PC-9 (cell line): ENCODE measurements around the gene PDE8A. TPM values are rescaled to one million over a fixed set of nuclear protein-coding genes. Genes with fewer than 3 reads are reported as not detected.

Experiments used
- BruUV-seq: library from RNA; stranded (reverse); fragments of 400-500 nt; replicated peaks from 2 replicates; lab custom pipeline; 2021; lab: Mats Ljungman, UMichigan
- CTCF ChIA-PET: fragments of 300-600 bp; sonication (Branson Sonifier 250); formaldehyde crosslinking; loops from one replicate; lab custom pipeline; 2022; ENCODE audit warnings: antibody characterized with exemption; lab: Charles Lee
- POLR2A ChIA-PET: fragments of 300-600 bp; sonication (Branson Sonifier 250); formaldehyde crosslinking; loops from one replicate; lab custom pipeline; 2022; ENCODE audit warnings: antibody characterized with exemption; ENCODE audit not compliant: unreplicated experiment; lab: Charles Lee
- DNase-seq, 2 experiments: peaks; one replicate each; pipeline versions ENCODE4 v3.0.0 to v3.0.0-alpha.2; 2015 to 2022; ENCODE audit warnings: mixed read lengths in 1 of 2
- H2AFZ ChIP-seq: fragments of 200-600 bp; sonication (generic); 2 replicates; pipeline ENCODE4 v1.8.1; 2017; ENCODE audit warnings: antibody characterized with exemption
- H3F3A ChIP-seq: fragments of 200-600 bp; sonication (generic); 2 replicates; pipeline ENCODE4 v1.8.1; 2017; ENCODE audit warnings: antibody characterized with exemption, mild to moderate bottlenecking, low read depth; ENCODE audit not compliant: insufficient read depth
- H3K27ac ChIP-seq: fragments of 200-600 bp; sonication (generic); 2 replicates; pipeline ENCODE4 v1.6.1; 2016; ENCODE audit warnings: mixed run types
- H3K27me3 ChIP-seq: fragments of 200-600 bp; sonication (generic); 2 replicates; pipeline ENCODE4 v1.6.1; 2016; ENCODE audit warnings: low read depth, mixed run types; ENCODE audit not compliant: insufficient read depth
- H3K36me3 ChIP-seq: fragments of 200-600 bp; sonication (generic); 2 replicates; pipeline ENCODE4 v1.6.1; 2016; ENCODE audit warnings: low read depth, mixed run types
- H3K4me1 ChIP-seq: fragments of 200-600 bp; sonication (generic); replicated peaks from 2 replicates; pipeline ENCODE4 v1.6.1; 2016; ENCODE audit warnings: mixed run types; ENCODE audit not compliant: insufficient read depth
- H3K4me2 ChIP-seq: fragments of 200-600 bp; sonication (generic); 2 replicates; pipeline ENCODE4 v1.6.1; 2017; ENCODE audit warnings: mixed run types
- H3K4me3 ChIP-seq: fragments of 200-600 bp; sonication (generic); 2 replicates; pipeline ENCODE4 v1.6.1; 2016; ENCODE audit warnings: mixed run types
- H3K79me2 ChIP-seq: fragments of 200-600 bp; sonication (generic); 2 replicates; pipeline ENCODE4 v1.6.1; 2017; ENCODE audit warnings: low read depth, mixed run types
- H3K9me2 ChIP-seq: fragments of 200-600 bp; sonication (generic); 2 replicates; pipeline ENCODE4 v1.8.1; 2017; ENCODE audit warnings: mild to moderate bottlenecking; ENCODE audit not compliant: insufficient read depth
- H3K9me3 ChIP-seq: fragments of 200-600 bp; sonication (generic); 2 replicates; pipeline ENCODE4 v1.8.1; 2016; ENCODE audit warnings: low read depth; ENCODE audit not compliant: insufficient read depth
- H4K20me1 ChIP-seq: fragments of 200-600 bp; sonication (generic); 2 replicates; pipeline ENCODE4 v1.8.1; 2017; ENCODE audit not compliant: insufficient read depth
- EZH2 ChIP-seq: fragments of 200-600 bp; sonication (generic); IDR thresholded peaks from 2 replicates; pipeline ENCODE4 v1.8.0; 2017; ENCODE audit warnings: antibody characterized with exemption, low read depth
- intact Hi-C: fragments of 100-400 bp; cut with micrococcal nuclease; formaldehyde crosslinking; loops from one replicate; pipeline ENCODE4 v1.10.0; 2022; ENCODE audit not compliant: unreplicated experiment
- total RNA-seq: library from RNA; stranded (reverse); gene quantifications from 2 replicates; pipeline ENCODE4 v1.2.3, GENCODE V29; 2021
- TF ChIP-seq, protein P1 (sequence below): fragments of 200-600 bp; sonication (generic); conservative IDR thresholded peaks from 2 replicates; pipeline ENCODE4 v1.6.1; 2017; ENCODE audit warnings: mixed run types, antibody characterized with exemption, mild to moderate bottlenecking, moderate library complexity

The PDE8A gene
- total RNA-seq, 1 experiment from 2014 or later, result 47.3 TPM

GRCh38 chr15:85151861-85152260 is 170.2 kb downstream of the PDE8A start:
- Histone ChIP-seq H3K27me3 (no peaks in the 10 kb centered on the region), H4K20me1 (no peaks in the 10 kb centered on the region), H3K4me3 (no peak overlapping the region), H3K27ac (no peak overlapping the region), H2AFZ (no peak overlapping the region), H3K36me3 (no peaks in the 10 kb centered on the region), H3K79me2 (no peaks in the 10 kb centered on the region), H3K4me1 (no peaks in the 10 kb centered on the region), H3F3A (0 out of 2 replicates have a peak, but pooled peaks cover 5% of the 10 kb centered on the region), H3K9me3 (no peaks in the 10 kb centered on the region), H3K4me2 (no peak overlapping the region), H3K9me2 (no peaks in the 10 kb centered on the region)
- no peak for DNase-seq
- no TSS peak for BruUV-seq
- intact Hi-C loops, result no loop called here
- no peak for TF ChIP-seq EZH2
- TF ChIP-seq, protein P1, sequence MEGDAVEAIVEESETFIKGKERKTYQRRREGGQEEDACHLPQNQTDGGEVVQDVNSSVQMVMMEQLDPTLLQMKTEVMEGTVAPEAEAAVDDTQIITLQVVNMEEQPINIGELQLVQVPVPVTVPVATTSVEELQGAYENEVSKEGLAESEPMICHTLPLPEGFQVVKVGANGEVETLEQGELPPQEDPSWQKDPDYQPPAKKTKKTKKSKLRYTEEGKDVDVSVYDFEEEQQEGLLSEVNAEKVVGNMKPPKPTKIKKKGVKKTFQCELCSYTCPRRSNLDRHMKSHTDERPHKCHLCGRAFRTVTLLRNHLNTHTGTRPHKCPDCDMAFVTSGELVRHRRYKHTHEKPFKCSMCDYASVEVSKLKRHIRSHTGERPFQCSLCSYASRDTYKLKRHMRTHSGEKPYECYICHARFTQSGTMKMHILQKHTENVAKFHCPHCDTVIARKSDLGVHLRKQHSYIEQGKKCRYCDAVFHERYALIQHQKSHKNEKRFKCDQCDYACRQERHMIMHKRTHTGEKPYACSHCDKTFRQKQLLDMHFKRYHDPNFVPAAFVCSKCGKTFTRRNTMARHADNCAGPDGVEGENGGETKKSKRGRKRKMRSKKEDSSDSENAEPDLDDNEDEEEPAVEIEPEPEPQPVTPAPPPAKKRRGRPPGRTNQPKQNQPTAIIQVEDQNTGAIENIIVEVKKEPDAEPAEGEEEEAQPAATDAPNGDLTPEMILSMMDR, result no peak
- CTCF ChIA-PET, result no interaction called here
- POLR2A ChIA-PET, result no interaction called here

- no peaks in the 10 kb centered on the region for H3K79me2 ChIP-seq
- H3K4me3 ChIP-seq, result no peak overlapping the region
- H4K20me1 ChIP-seq, result no peaks in the 10 kb centered on the region
- ChIA-PET POLR2A (no interaction called here), CTCF (no interaction called here)
- H3K36me3 ChIP-seq, result no peaks in the 10 kb centered on the region
- no peaks in the 10 kb centered on the region for H3K4me1 ChIP-seq
- no peak overlapping the region for H3K4me2 ChIP-seq
- no TSS peak for BruUV-seq
- intact Hi-C loops, result no loop called here
- 0 out of 2 replicates have a peak, but pooled peaks cover 5% of the 10 kb centered on the region for H3F3A ChIP-seq
- H3K27me3 ChIP-seq, result no peaks in the 10 kb centered on the region
- H3K27ac ChIP-seq, result no peak overlapping the region
- DNase-seq, result no peak
- H3K9me3 ChIP-seq, result no peaks in the 10 kb centered on the region
- no peak for TF ChIP-seq EZH2
- TF ChIP-seq, protein P1, result no peak
- no peaks in the 10 kb centered on the region for H3K9me2 ChIP-seq
- H2AFZ ChIP-seq, result no peak overlapping the region
Observed at GRCh38 chr15:85154061-85154460, 172.4 kb downstream of the PDE8A start.

GRCh38 chr15:85155360-85155759 is 173.7 kb downstream of the PDE8A start:
- Histone ChIP-seq H3K9me2 (no peaks in the 10 kb centered on the region), H3F3A (0 out of 2 replicates have a peak, but pooled peaks cover 5% of the 10 kb centered on the region), H3K4me2 (no peak overlapping the region), H3K79me2 (no peaks in the 10 kb centered on the region), H3K27me3 (no peaks in the 10 kb centered on the region), H3K4me3 (no peak overlapping the region), H3K27ac (no peak overlapping the region), H3K9me3 (no peaks in the 10 kb centered on the region), H3K4me1 (no peaks in the 10 kb centered on the region), H2AFZ (no peak overlapping the region), H4K20me1 (no peaks in the 10 kb centered on the region), H3K36me3 (no peaks in the 10 kb centered on the region)
- DNase-seq, result no peak
- BruUV-seq, result no TSS peak
- POLR2A ChIA-PET, result no interaction called here
- CTCF ChIA-PET, result no interaction called here
- intact Hi-C loops, result no loop called here
- no peak for TF ChIP-seq EZH2
- TF ChIP-seq, protein P1, result no peak
